Cerebellar nuclear complex (tissue), 1 donor: Measurements from ENCODE around the gene KIF26A.
"Not testable (repeated sequence)": the region's sequence is repeated elsewhere in the genome, so short reads cannot be mapped to it uniquely, and the experiment has no call there.

Source experiments
- DNase-seq, 2 experiments: peaks; one replicate each; lab custom pipeline; 2025; lab: John Stamatoyannopoulos, UW

The KIF26A gene

DNA sequence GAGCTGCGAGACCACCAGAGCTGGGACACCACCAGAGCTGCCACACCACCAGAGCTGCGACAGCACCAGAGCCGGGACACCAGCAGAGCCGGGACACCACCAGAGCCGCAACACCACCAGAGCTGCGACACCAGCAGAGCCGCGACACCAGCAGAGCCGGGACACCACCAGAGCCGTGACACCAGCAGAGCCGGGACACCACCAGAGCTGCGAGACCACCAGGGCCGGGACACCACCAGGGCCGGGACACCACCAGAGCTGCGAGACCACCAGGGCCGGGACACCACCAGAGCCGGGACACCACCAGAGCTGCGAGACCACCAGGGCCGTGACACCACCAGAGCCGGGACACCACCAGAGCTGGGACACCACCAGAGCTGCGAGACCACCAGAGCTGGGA, 69.9 kb downstream of the KIF26A start:
- DNase-seq: not testable (repeated sequence)

- DNase-seq: not testable (repeated sequence)
These were observed 70.7 kb downstream of the KIF26A start for GRCh38 chr14:104209071-104209470.

DNA sequence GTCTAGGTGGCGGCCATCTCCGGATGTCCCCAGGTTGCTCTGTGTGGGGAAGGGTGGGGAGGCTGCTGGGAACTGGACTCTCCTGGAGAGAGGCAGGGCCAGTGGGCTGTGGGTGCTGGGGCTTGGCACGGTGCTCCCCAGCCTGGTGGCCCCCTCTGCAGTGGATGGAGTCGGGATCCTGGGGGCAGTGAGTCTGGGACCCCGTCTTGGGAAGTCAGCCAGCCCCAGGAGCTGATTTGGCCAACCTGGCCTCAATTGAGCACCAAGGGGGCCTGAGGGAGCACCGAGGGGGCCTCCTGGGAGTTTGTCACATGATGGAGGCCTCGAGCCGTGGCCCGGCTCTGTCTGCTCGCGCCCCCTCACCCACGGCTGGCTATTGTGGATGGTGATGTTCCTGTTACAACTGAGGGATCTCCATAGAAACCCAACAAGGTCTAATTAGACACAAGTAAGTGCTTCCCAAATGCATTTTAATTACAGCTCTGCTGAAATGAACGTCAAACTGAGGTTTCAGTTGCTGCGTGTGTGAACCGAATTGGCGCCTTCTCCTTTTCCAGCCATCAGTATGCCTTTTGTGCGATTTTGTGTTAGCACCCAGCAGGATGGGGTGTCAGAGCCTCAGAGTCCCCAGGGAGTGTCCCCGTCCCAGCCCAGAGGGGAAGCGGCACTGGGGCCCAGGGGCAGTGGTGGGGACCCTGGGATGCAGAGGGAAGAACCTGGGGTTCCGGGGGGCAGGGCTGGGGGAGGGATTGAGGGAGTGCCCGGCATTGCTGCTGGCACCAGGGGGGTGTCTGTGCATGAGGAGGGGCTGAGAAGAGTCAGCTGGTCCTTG, 71.8 kb downstream of the KIF26A start:
- no peak for DNase-seq

- DNase-seq: no peak
These were observed 72.4 kb downstream of the KIF26A start for GRCh38 chr14:104210817-104211195.

GRCh38 chr14:104211215-104211614, 72.8 kb downstream of the KIF26A start:
- no peak for DNase-seq

- no peak for DNase-seq
These were observed 73.4 kb downstream of the KIF26A start for GRCh38 chr14:104211741-104212140.

DNA sequence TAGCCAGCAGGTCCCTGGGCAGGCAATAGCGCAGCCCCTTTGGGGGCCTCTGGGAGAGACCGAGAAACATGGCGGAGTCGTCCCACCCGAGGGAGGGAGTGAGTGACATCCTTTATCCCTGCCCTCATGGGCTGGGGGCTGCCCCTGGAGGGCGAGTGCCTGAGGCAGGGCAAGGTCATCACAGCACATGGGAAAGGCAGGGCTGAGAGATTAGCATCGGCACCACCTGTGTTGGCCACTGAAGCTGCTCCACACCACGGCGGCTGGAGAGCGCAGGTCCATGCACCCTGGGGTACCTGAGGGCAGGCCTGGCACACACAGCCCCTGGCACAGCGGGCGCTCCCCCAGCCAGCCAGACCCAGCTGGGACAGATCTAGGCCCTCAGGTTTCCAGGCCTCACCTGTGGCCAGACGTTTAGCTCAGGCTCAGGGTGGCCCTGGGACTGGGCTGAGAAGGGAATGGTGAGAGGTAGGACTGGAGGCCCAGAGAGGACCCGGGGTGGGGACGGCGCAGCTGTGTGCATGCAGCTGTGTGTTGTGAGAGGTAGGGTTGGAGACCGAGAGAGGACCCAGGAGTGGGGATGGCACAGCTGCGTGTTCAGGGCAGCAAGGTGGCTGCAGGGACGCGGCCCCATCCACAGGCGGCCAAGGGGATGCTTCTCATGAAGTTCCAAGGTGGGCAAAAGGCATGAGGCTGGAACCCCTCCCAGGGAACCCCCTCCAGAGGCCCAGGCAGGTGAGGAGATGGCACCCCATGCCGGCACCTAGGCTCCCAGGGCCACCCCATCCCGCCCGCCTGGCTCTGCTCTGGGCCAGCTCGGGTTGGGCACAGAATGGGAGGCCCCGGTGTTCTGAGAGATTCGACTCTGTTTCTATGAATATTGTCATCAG, 74.1 kb downstream of the KIF26A start:
- no peak for DNase-seq

DNA sequence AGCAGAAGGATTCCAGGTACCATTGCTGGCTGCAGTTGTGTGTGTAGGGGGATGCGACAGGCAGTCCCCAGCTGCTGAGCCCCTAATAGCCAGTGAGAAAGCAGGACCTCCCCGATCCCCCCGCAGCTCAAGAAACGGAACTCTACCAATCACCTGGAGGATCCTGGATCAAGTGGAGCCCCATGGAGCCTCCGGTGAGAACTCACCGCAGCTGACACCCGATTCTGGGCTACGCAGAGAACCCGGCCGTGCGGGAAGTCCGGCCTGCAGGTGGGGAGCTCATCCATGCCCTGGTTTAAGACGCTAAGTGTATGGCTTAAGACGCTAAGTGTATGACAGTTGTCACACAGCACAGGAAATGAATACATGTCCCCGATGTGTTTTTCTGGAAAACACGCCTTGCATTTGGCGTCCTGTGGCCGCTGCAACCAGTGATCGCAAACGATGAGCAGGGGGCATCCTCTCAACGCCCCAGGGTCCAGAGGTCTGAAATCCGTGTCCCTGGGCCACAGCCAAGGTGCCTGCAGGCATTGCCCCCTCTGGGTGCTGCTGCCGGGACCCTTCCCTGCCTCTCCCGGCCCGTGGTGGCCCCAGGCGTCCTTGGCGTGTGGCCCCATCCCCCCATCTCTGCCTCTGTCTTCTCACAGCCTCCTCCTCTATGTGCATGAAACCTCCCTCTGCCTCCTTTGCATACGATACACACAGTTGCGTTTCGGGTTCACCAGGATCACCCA, 75.1 kb downstream of the KIF26A start:
- DNase-seq: no peak

DNA sequence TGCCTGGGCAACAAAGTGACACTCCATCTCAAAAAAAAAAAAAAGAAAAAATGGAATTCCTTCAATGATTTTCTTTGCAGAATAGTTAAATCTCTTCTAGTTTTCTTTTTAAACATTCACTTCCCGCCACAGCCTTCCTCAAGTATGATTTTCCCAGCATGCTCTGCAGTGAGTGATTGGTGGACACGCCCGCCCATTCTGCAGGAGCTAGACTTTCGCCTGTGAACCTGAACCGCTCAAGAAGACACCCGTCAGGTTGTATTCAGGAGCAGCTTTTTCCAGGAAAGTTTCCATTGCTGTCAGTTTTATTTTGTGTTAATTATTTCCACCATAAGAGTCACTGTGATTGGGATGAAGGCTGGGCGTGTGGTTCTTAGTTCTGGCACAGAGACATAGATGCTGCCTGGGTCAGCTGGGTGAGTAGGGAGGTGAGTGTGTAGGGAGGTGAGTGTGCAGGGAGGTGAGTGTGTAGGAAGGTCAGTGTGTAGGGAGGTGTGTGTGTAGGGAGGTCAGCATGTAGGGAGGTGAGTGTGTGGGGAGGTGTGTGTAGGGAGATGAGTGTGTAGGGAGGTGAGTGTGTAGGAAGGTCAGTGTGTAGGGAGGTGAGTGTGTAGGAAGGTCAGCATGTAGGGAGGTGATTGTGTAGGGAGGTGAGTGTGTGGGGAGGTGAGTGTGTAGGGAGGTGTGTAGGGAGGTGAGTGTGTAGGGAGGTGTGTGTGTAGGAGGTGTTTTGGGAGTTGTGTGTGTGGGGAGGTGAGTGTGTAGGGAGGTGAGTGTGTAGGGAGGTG, 76.2 kb downstream of the KIF26A start:
- no peak for DNase-seq

DNA sequence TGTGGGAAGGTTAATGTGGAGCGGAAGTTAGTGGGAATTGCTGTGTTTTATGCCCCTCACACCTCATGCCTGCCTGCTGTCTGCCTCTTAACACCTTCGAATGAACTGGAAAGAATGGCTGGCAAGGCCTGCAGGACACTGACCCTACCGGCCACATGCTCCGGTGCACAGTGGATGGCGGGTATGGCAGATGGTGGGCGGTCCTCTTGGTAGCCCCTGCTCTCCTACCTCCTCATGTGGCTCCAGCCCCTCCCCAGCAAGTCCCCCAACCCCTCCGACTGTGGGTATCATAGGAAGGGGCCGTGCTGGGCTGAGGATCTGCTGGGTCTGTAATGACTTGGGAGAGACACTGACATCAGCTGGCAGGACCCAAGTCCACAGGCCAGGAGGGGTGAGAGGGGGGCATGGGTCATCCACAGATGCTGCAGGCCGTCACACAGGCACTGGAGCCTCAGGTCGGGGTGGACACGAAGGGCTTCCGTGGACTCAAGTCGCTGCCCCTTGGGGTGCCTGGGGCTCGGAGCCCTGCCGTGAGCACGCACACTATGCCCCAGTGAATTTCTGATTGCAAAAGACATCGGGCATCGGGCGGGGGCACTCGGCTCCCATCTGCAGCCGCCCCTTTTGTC, 77.4 kb downstream of the KIF26A start:
- DNase-seq: no peak

DNA sequence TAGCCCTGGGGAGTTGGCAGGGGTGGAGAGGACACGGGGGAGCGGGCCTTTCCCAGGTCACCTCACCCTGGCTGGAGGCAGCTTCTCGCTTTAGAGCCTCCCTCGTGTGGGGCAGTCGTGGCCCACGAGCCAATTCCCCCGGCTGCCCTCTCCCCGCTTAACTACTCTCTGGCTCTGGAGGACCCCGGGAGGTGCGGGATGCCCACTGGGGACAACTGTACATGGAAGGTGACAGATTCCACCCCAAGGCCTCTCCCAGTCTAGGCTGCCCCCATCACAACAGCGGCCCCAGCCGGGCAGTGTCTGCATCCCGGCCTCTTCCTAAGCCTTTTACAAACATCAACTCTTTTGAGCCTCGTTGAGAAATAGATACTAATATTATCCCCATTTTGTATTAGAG, 78.1 kb downstream of the KIF26A start:
- no peak for DNase-seq

GRCh38 chr14:104217486-104218360, 79.3 kb downstream of the KIF26A start:
- DNase-seq: no peak

DNA sequence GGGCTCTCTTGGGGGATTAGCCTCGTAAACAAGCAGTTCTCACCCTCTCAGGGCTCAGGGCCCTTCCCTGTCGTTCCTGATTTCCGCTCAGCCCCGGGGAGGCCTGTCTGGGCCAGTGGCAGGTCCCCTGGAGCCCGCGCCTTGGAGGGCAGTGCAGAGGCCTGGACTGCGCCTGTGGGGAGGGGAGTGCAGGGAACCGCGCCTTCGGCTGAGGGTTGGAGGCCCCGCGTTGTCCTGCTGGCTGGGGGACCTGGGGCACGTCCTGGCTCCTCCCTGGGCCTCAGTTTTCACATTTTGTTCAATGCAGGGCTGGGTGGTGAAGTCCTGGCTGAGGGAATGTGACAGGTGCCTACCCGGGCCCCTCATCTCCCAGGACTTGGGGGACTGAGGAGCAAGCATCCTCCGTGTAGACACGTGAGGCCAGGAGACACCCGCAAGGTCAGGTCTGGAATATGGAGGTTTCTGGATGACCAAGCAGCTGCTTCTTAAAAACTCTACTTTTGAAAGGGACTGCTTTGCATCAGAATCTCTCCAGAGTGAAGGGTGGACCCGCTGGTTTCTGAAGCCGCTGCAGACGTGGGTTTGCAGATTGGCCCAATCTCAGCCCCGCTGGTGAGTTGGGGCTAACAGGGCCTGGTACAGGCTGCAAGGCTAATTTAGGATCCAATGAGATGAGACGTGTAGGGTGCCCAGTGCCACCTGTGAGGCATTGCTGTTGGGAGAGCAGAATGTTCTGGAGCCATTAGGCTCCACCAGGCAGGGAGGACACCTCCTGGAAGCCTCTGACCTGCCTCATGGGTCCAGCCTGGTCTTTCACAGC, 80.2 kb downstream of the KIF26A start:
- DNase-seq: no peak

GRCh38 chr14:104219731-104220214, 81.4 kb downstream of the KIF26A start:
- no peak for DNase-seq

DNA sequence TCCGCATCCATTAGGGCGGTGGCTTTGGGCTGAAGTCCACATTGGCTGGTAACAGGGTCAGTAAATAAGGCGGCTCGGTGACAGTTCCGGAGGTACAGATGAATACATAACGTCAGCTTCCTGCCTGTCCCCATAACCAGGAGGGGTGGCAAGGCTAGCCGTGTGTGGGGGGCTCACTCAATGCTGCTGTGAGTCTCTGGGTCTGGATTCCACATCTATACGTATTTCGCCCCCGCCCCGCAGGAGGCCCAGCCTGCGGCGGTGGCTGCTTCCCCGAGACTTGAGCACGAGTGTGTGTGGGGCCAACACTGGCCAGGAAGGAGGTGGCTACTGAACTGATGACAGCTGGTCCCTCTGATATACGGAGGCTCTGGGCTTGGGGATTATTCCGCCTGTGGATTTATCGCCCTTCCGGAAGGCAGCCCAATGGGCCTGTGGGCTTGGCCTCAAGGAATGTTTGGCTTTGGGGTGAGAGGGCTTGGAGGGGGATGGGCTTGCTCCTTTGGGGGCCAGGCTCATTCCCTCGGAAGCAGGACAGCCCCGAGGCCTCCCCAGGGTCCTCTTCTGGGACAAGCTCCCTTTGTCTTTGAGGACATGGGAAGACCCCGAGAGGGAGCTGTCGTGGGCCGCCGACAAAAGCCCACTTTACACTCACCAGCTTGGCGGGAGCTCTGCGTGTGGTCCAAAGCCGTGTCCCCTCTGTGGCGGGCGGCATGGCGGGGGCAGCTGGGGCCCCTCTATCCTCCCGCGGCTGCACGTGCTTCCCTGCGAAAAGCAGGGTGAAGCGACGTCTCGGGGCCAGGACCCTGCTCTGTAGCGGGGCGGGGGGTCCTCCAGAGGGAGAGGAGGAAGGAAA, 82.1 kb downstream of the KIF26A start:
- no peak for DNase-seq

DNA sequence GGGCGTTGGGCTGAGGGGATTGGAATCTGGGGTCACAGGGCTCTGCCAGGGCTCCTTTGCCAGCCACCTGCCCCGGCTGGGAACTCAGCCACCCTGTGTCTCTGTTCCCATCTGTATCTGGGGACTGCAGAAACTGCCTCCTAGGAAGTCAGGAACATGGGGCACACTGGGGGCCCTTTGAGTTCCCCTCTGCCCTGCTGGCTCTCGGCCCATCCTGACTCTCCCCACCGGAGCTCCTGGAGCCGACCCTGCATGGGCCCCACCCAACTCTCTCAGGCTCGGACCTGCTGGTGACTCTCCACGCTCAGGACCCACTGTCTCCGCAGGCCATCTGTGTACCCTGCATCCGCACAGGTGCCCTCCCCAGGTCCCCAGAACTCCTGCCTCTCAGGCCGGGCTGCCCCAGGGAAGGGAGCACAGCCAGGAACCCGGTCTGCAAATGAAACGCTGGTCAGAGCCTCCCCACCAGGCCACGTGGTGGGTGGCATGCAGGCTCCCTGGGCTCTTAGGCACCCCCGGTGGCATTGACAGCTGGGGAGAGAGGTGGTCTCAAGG, 82.8 kb downstream of the KIF26A start:
- DNase-seq: no peak

DNA sequence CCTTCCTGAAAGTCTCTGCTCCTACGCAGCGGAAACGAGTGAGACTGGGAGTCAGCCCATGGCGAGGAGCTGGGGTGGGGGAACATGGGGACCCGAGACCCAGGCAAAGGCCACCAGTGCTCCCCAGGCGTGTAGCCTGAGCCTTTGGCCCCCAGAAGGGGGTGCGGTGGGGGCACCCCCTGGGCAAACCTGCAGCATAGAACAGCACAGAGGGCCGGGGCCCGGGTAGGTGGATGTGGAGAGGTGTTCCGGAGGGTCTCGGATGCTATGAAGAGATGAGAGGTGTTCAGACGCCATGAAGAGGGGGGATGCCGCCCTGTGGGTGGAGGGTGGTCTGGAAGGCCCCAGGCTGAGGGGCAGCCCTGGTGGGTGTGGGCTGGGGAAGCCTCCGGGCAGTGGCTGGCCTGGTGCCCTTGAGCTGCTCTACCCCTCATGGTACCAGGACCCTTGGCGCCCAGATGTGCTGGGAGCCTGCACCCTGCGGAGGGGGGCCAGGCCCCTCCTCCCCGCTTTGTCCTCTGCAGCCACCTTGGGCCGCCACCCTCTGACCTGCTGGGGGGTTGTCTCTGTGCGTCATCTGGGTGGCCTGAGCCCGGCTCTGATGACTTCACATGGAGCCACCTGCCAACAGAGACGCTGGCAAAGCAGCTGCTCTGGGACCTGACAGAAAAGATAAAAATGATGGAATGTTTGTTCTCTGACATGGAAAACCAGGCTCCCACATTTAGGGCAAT, 83.4 kb downstream of the KIF26A start:
- no peak for DNase-seq
